ENCODE results near the gene ZDHHC14. TPM values are rescaled to one million over a fixed set of nuclear protein-coding genes. Genes with fewer than 3 reads are reported as not detected.

The ZDHHC14 gene
- total RNA-seq, 1 donor from 2014 or later, result 3.1 TPM

DNA sequence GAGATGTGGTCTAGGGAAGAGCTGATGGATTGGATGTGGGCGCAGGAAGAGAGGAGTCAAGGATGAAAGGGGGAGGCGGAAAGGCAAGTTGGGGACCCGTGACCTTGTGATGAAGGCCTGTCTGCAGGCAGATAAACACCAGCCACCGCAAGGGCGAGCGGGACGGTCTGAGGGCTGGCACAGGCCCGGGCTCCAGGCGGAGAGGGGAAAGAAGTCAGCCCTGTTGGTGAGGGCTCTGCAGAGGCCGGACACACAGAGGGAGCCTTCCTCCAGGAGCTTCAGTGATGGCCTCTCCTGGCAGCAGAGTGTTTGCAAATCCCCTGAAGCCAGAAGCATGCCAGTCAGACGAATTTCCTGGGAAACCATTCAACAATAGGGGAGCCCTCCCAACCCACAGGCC lies 112.2 kb downstream of the ZDHHC14 start:
- ATAC-seq, result no peak

DNA sequence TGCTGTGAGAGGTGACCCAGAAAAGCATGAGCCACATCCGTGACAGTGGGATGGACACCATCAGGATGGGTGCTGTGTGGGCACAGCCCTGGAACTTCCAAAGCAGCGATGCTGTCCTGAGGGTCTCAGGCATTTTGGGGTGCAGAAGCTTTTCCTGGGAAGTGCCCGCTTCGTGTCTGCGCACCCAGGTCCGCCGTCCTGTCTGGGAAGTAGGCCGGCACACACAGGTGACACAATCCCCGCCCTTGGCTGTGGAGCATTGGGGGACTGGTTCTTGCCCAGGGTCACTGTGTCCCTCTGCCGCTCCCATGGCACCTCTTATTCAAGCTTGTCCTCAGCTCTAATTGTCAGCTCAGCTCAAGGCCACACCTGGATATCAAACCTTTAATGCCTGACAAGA lies 112.6 kb downstream of the ZDHHC14 start:
- no peak for ATAC-seq

DNA sequence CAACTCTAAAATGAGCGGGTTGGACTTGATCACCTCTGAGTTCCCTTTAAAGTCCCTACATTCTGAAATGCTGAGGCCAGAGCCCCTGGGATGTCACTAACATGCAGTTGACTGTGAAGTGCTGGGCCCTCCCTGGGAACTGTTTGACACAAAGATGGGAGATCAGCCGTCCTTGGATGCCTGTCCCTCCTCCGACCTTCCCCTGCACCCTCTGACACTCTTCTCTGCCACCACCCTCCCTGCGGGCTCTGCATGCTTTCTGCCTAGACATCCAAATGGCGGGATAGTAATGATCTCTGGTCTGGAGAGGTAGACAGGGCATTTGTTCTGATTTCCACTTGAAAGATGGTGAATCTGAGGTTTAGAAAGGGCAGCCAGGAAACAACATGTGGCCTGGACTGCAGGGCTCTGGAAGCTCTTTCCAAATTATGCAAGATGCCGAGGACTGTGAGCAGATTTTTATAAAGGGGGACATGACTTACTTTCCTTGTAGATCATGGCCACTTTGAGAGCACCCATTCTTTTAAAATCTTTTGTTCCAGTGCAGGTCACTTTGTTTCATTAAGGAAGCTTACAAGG lies 113.2 kb downstream of the ZDHHC14 start:
- no peak for ATAC-seq

DNA sequence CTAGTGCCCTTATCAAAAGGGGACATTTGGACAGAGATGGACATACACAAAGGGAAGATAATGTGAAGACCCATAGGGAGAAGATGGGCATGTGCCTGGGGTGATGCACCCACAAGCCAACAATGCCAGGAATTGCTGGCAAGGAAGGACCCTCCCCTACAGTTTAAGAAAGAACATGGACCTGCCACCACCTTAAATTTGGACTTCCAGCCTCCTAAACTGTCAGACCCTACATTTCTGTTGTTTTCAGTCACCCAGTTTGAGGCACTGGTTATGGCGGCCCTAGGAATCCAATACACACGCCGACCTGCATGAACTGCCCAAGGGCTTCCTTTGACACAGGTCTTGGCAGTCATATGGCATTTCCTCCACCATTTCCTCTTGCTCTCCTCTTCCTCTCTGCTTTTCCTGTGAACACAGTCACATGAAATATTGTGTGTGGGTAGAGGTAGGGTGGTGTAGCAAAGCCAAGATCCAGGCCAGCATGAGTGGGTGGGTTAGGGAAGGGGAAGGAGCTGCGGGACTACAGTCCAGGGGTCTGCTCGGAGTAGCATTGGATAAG lies 115.6 kb downstream of the ZDHHC14 start:
- ATAC-seq, result no peak

DNA sequence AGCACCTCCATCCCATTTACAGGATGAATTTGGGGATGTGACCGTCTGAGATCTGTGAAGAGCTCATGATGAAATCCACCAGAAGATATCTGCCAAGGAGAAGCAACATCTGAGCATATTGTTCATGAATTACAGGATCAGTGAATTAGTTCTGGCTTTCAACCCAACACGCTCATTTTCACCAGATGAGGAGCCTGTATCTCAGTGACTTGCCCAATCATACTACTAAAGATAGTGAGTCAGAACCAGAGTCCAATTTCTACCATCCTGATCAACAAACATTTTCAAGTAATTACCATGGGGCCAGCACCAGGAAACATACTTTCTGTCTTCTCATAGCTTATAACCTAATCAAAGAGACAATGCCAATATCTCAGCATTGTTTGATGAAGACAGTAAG lies 116.6 kb downstream of the ZDHHC14 start:
- no peak for ATAC-seq

DNA sequence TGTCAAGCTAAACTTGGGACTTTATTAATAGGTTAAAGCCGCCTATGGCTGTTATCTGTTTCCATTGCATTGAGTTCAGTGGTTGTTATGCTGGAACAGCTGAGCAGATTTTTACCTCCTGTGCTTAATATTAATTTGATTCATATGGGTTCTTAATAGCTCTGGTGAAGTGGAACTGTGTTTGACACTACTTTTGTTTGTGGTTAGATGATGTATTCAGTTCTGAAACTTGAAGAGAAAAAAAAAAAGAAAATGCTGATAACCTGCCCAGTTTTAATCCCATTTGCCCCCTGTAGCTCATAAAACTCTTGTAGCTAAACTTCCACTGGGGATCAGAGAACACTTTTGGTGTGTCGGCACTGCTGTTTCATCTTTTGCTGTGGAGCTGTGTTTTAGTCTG lies 117.8 kb downstream of the ZDHHC14 start:
- ATAC-seq, result no peak

DNA sequence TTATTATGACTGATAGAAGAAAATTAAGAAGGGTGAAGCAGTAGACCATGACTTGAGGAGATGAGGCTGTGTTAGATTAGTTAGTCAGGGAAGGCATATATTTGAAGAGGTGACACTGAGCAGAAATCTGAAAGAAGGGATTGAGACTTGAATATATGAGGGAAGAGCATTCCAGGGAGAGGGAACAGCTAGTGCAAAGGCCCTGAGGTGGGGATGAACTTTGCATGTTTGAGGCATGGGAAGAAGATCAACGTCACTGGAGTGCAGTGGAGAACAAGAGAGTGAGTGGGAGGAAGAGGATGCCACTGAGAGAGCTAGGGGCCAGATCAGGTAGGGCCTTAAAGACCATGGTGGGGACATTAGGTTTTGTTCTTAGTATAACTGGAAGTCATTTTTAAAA lies 119.0 kb downstream of the ZDHHC14 start:
- ATAC-seq, result no peak

DNA sequence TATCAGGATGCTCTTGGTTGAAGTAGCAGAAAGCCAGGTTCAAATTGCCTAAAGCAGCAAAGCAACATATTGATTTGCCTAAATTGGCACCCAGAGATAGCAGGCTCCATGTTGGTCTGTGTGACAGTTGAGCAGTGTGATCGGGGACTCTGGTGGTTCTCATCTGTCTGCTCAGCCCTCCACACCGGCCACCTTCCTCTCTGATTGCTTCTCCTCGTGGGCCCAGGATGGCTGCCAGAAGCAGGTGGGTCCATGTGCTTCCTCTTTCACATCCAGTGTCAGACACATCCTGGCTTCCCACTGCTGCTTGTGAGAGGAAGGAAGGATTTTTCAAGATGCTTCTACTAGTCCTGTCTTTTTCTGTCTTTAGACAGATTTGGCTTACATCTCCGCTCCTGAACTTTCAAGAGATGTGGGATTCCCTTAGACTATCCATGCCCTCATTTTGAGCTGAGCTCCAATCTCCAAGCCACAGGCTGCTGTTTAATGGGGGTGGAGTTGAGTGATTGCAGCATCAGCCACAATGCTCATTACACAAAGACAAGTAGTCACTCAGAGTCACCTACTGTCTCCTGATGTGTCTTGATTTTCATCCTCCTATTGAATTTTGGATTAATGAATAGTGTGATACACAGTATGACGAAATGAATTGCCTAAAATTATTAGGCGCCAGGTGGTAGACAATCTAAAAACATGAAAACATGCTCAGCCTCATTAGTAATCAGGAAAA lies 122.2 kb downstream of the ZDHHC14 start:
- no peak for ATAC-seq

DNA sequence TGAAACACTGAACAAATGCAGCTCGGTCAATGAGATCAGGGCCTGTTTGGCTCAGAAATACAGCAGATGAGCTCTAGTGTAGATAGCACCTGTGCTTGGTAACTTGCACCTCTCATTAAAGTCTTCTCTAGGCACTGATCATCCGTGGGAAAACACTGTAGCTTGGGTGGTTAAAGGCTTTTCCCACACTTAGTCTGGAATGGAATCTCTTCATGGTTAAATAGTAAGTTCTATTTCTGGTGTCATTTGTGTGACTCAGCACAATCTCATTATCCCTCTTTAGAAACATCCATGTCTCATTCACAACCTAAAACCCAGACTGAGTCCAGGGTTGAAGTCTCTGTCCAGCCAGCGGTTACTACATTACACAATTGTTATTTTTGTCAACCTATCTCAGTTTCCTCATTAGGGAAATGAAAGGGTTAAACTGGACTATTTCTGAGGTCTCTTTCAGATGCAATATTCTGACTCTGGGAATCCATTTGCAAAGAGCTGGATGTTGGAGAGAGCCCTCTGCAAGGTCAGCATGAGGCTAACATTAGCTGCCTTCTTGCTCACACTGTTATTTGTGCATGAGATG lies 125.0 kb downstream of the ZDHHC14 start:
- ATAC-seq, result no peak

DNA sequence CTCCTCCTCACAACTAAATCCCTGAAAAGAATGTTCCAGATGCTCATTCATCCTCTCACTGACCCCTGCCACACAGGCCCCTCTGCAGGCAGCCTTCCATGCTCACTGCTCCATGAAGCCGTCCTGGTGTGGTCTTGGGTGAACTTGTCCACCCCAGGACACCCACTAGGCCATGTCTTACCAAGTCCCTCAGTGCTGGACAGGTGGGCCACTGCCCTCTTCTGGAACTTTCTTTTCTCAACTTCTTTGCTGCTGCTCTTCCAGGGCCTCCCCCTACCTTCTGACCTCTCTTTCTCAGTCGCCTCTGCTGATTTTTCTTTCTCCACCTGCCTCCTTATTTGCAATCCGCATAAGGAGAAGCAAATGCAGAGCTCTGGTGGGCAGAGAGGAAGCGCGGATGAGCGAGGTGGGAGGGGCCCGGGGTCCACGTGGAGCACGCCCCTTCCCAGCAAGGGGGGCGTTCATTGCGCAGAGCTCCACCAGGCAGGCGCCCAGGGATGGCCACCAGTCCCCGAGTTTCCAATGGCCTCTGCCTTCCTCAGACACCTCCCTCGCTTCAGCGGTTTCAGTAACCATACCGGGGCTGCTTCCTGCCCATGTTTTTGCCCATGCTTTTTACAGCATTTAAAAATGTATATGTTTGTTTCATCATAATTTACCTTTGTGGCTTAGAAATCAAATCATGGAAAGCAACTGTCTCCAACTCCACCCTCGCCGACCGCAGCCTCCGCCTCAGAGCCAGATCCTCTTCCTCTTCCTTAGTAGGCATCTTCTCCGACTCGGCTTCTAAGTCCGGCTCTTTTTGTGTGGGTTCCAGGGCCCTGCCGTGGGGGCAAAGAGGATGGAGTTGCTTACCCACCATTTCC lies 129.6 kb downstream of the ZDHHC14 start:
- ATAC-seq, result no peak

DNA sequence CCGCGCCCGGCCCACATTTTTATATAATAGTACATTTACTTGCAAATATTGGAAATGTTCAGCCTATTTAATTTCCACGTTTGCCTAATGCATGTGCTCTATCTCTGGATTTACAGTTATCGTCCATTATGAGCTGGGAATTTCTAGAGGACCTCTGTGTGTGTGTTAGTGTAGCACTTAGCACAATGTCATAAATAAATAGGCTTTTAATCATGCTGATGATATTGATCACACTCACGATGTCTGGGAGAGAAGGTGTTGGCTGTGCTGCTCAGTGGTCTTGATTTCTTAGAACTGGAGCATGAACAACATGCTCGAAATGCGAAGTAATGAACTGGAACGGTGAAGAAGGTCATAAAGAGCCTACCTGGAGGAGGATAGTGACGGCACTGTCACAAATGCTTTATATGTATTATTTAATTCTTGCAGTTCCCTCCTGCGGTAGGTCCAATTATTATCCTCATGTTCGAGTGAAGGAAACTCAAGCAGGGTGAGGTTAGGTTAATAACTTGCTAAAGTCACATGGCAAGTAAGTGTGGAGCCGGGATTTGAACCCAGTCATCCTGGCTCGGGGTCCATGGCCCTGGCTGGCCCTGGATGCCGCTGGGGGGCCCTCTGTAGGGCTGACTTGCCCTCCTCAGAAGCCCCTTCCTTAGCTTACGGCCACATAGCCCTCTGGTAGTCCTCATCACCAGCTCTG lies 130.8 kb downstream of the ZDHHC14 start:
- no peak for ATAC-seq

DNA sequence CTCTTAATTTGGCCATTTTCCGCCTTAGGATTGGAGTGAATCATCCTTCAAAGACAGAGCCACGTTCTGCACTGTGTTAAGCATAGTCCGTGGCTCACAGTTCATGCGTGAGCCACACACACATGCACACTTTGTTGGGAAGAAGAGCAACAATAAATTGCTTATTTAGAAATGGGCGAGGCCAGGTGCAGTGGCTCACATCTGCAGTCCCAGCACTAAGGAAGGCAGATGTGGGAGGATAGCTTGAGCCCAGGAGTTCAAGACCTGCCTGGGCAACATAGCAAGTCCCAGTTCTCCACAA lies 131.3 kb downstream of the ZDHHC14 start:
- ATAC-seq, result no peak

DNA sequence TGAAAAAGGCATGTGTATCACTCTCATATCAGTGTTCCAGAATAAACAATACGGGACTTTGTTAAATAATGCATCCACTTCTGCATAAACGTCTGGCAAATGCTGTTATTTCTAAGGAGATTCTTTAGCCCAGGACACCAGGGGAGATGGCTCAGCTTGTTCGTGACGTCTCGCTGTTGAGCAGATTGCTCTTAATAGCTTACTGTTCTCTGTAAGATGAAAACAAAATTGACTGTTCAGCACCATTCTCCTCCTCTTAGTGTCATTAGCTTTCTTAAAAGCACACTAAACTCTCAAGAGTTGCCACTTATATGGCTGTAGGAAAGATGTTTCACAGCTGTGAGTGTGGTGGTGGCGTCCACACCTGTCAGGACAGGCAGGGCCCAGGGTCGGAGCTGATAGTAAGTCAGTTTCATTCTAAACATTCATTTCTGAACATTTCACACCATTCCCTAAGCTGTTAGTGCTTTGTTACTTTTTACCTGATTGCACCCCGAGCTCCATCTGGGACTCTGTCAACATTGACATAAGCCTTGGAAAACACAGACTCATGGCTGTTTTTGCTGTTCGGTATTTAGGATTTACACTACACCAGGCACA lies 132.1 kb downstream of the ZDHHC14 start:
- ATAC-seq, result no peak

DNA sequence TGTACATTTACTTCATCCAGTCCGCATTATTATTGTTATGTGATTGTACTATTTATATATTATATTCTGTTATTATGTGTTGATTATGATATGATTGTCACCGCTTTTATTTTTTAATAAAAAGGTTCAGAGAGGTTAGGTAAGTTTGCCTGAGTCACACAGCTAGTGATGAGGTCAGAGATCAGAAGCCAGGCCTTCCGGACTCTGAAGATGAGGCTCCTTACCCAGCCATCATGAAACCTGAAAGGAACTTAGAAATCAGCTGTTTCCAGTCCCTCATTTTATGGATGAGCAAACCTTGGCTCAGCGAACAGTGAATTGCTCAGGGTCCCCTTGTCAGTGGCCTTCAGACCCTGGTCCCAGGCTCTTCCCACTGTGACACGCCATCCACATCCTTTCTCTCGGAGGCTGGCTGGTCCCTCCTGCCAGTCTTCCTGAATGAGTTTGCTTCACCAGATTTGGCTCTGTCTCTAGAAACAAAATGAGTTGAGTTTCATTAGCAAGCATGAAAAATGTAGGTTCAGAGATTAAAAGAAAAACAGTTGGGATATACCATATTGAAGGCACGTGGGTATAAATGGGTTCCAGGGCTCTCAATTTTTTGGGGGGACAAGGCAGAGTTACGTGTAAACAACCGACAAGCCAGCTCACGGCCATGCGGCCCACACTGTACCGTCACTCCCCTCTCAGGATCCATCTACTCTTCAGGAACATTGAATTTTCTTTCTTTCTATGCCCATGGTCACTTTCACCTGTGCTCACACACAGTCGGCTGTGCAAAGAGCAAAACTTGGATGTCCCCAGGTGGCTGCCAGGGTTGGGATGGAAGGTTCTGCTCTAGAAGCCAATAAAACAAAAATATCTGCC lies 132.9 kb downstream of the ZDHHC14 start:
- ATAC-seq, result no peak

DNA sequence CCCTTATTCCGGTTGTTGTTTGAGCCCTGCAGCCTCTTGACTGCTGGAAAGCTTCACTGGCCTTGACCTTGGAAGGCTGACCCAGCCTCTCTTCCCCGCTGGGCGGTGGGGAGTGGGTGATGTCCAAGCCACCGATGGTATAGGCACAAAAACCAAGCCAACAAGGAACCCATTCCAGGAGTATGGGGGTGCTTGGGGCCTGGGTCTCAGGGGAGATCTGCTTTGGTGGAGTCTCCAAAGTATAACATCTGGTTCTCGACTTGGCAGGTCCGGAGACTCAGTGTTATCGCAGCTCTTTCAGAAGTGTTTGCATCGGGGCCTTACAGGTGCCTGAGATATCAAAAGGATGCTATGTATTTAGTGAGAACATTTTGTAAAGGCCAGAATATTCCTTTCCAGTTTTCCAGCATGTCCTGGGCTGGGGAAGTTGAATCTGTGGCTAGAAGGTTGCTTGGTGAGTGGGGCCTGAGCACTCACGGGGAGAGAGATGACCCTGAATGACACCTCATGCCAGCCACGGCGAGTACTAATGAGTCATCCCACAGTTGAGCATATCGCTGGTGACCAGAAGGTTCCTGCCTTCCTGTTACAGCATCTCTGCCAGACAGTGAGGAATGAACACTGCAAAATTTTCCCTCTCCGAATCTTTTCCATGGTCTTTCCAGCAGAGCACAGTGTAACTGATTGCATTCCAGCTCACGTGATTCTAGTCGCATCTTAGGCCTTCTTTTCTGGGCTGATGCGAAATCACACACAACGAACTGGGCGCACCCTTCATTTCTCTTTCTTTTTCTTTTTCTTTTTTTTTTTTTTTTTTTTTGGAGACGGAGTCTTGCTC lies 133.9 kb downstream of the ZDHHC14 start:
- ATAC-seq, result peak; percentile 54

DNA sequence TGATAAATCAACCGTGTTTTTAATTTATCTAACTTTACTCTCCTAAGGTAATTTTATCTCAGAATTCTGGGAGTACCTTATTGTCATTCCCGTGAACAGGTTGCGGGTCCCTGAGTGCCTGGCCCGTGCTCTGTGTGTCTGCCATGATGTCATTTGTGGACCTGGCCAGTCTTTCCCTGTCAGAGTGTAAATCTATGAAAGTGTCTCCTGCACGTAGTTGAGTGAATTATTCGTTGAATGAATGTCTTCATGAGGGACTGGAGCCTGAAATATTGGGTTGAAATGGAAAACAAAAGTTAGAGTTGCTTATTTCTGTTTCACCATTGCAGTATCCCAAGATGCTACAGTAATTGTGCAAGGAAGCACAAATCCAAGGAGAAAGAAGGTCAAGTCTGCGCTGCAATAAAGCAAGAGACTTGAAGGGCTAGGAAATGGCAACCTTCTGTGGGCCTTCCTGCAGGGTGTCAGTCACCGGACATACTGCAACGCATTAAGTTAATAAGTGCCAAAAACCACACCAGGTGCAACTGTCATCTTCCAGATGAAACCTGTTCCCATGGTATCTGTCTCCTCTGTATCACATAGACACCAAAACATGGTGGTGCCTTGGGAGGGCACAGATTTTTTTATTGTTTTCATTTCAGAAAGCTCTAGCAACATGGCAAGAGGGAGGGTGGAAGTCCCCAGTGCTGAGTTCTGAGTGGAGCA lies 135.5 kb downstream of the ZDHHC14 start:
- ATAC-seq, result no peak

DNA sequence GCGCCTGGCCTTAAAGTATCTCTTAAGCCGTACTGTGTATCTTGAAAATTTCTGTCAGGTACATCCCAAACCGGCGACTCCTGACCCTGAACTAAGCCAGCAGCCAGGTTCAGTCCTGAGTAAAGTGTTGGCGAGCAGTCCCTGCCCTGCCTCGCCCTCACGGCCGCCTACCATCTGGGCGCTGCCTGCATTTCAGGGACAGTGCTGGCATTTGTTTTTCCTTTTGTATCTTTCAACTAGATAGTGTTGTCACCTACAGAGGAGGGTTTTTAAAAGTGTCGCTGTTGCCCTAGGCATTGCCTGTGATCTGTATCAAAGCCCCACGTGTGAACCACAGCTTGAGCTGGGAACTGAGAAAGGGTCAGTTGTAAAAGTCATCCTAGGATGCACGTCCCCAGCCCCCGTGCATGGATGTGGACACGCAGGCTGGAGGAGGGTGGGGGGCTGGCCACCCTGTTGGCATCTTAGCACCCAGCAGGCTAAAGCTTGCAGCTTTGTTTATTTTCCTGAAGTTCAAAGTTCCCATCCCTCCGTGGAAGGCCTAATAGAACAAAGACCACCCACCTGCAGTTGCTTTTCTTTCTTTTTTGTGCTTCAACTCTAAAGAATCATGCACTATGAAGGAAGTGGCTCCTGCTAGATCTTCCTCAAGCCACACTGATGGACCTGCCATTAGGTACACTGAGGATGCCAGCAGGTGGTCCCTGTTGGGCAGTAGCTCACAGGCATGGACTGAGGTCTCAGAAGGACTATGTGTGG lies 136.8 kb downstream of the ZDHHC14 start:
- ATAC-seq, result no peak

DNA sequence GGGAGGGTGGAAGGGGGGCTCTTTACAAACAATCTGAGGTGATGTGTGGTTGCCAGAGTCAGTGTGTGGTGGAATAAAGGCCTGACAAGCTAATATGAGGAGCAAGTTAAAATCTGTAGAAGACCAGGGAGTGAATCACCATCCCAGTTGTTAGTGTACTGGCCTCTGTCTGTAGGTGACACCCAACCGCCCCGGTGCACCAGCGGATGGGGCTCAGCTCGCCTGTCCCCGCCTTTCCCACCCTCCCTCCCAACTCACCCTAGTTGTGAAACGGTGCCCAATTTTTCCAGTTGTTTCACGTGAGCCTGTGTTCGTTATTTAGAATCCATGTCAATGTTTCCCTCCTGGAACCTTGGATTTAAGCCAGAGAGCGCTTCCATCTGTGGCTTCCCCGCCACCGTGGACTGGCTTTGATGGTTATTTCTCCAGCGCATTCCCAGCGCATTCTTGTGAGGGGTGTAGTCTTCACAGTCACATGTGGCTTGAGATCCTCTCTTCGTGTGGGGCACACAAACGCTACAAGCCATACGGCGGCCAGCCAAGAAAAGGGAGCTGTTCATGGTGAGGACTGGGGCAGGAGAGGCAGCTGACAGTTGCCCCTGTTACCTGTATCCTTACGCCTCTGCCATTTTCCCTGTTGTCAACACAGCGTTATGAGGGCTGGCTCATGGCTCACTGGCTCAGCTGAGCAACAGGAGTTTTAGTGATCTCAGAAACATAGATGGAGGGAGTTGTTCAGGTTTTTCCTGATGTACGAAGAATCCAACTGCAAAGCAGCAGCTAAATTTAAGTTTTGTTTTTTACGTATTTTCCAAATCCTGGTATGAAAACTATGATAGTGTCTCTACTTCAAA lies 137.6 kb downstream of the ZDHHC14 start:
- ATAC-seq, result no peak
